Measurements from ENCODE around the gene CDKN1C. TPM values are rescaled to one million over a fixed set of nuclear protein-coding genes. Genes with fewer than 3 reads are reported as not detected.

CDKN1C gene
- total RNA-seq, 1 experiment from 2014 or later, result 15.4 TPM

GRCh38 chr11:2922655-2923054, 37.1 kb upstream of the CDKN1C start:
- H3K27me3 ChIP-seq (ENCODE audit: insufficient read depth, low read length), result peaks cover 3% of the 10 kb centered on the region; the same call in 1 of the 2 replicates
- no peak overlapping the region for H2BK15ac ChIP-seq (ENCODE audit: low read depth, low read length)
- H3K9me3 ChIP-seq (ENCODE audit: control insufficient read depth, low read depth, low read length), result no peaks in the 10 kb centered on the region
- H3K4me3 Mint-ChIP-seq, result no peak overlapping the region
- H3K23ac ChIP-seq (ENCODE audit: insufficient read length, low read depth, low read length), result no peak overlapping the region
- no peaks in the 10 kb centered on the region for H3K23me2 ChIP-seq (ENCODE audit: insufficient read length, low read depth, low read length, poor library complexity, severe bottlenecking)
- no peak overlapping the region for H2BK5ac ChIP-seq (ENCODE audit: insufficient read length, low read length)
- no peak overlapping the region for H2AK5ac ChIP-seq (ENCODE audit: insufficient read length, low read length)
- no peak overlapping the region for H4K91ac ChIP-seq (ENCODE audit: insufficient read length, low read depth, low read length)
- H3K4me1 ChIP-seq (ENCODE audit: insufficient read depth, low read length), result no peaks in the 10 kb centered on the region
- no peak overlapping the region for H3T11ph ChIP-seq (ENCODE audit: low read length)
- no peak overlapping the region for H3K4me2 ChIP-seq (ENCODE audit: insufficient read depth, insufficient read length, low read length)
- H2BK120ac ChIP-seq (ENCODE audit: low read depth, low read length, poor library complexity, severe bottlenecking), result no peak overlapping the region
- H2BK12ac ChIP-seq (ENCODE audit: insufficient read length, low read depth, low read length), result no peak overlapping the region
- no peak overlapping the region for H4K8ac ChIP-seq (replicated peaks; ENCODE audit: insufficient read length, low read depth, low read length)
- TF ChIP-seq CTCF (conservative IDR thresholded peaks at IDR 0.05), result no peak
- H3K27me3 Mint-ChIP-seq (ENCODE audit: low read depth), result peaks cover 15% of the 10 kb centered on the region
- DNase-seq, result no peak
- H3K79me1 ChIP-seq (ENCODE audit: insufficient read depth, low read depth, low read length, poor library complexity, severe bottlenecking), result no peaks in the 10 kb centered on the region
- H4K20me1 ChIP-seq (ENCODE audit: control insufficient read depth, insufficient read depth, insufficient read length), result no peaks in the 10 kb centered on the region
- H2BK20ac ChIP-seq (ENCODE audit: low read depth, low read length, poor library complexity, severe bottlenecking), result no peak overlapping the region
- no peak overlapping the region for H3K27ac ChIP-seq (ENCODE audit: insufficient read length, low read depth, low read length)
- H3K14ac ChIP-seq (ENCODE audit: insufficient read depth, low read length), result no peak overlapping the region
- no peak overlapping the region for H3K4ac ChIP-seq (ENCODE audit: low read depth, low read length)
- H3K27ac Mint-ChIP-seq, result no peak overlapping the region
- no peak overlapping the region for H4K5ac ChIP-seq (ENCODE audit: insufficient read length, low read depth, low read length)
- H3K56ac ChIP-seq (ENCODE audit: insufficient read length, low read depth, low read length), result no peak overlapping the region
- H3K9me3 Mint-ChIP-seq, result no peaks in the 10 kb centered on the region; a peak in 1 of 5 replicates
- WGBS (ENCODE audit: extremely low coverage, insufficient read length, low lambda C conversion rate), result no CpG with 5 or more reads among the region's 3 CpGs
- no peak overlapping the region for H2AFZ ChIP-seq (ENCODE audit: low read length)
- no peaks in the 10 kb centered on the region for H3K79me2 ChIP-seq (ENCODE audit: insufficient read depth, low read length)
- no peak overlapping the region for H3K9ac ChIP-seq (ENCODE audit: extremely low read depth, insufficient read length, low read length)
- peaks cover 0 to 4% (median 0%) of the 10 kb centered on the region in 3 experiments; a peak in 2 of 7 replicates for H3K36me3 Mint-ChIP-seq (ENCODE audit: insufficient read depth in 1 of 3, low read depth in 3 of 3)
- H3K18ac ChIP-seq (ENCODE audit: insufficient read length, low read depth, low read length), result no peak overlapping the region
- no peaks in the 10 kb centered on the region; a peak in 1 of 4 replicates for H3K4me1 Mint-ChIP-seq
